ENCODE measurements around the gene CCDC126.

CCDC126 gene

GRCh38 chr7:23593706-23594105 is 3.5 kb upstream of the CCDC126 start:
- no peak for DNase-seq (ENCODE audit: extremely low read depth, low read depth)
- TF ChIP-seq, protein P1, sequence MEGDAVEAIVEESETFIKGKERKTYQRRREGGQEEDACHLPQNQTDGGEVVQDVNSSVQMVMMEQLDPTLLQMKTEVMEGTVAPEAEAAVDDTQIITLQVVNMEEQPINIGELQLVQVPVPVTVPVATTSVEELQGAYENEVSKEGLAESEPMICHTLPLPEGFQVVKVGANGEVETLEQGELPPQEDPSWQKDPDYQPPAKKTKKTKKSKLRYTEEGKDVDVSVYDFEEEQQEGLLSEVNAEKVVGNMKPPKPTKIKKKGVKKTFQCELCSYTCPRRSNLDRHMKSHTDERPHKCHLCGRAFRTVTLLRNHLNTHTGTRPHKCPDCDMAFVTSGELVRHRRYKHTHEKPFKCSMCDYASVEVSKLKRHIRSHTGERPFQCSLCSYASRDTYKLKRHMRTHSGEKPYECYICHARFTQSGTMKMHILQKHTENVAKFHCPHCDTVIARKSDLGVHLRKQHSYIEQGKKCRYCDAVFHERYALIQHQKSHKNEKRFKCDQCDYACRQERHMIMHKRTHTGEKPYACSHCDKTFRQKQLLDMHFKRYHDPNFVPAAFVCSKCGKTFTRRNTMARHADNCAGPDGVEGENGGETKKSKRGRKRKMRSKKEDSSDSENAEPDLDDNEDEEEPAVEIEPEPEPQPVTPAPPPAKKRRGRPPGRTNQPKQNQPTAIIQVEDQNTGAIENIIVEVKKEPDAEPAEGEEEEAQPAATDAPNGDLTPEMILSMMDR (IDR thresholded peaks at IDR 0.05; ENCODE audit: low read depth, low read length) = no peak

DNA sequence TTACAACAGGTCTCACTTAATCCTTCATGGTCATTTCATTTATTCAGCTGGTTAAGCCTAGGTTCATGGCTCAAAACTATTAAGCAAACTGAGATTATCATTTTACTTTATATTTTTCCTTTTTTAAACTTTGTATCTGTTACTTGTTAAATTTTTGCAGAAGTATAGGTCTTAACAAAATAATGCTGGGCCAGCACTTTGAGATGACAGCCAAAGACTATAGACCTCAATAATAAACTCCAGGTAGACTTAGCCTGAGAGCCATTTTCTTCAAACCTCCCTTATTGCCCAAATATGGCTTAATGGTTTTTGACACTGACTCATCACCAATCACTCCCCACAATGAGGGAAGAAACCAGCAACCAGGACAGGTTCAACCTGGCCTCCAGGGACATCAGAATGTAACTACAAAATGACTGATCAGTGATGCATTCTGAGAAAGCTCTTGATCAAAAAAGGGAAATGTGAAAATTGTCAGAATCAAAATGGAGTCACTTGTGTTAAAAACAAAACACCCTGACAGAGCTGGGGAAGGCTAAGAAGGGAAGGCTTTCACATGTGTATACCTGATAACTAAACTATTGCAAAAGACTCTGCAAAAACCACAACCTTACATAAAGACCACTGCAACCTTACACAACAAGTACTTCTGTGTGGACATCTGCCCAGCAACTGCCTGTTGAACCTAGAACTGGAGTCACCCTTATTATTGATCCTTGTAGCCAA is 2.1 kb upstream of the CCDC126 start:
- TF ChIP-seq, protein P1 (IDR thresholded peaks at IDR 0.05; ENCODE audit: low read depth, low read length) = no peak
- no peak for DNase-seq (ENCODE audit: extremely low read depth, low read depth)

DNA sequence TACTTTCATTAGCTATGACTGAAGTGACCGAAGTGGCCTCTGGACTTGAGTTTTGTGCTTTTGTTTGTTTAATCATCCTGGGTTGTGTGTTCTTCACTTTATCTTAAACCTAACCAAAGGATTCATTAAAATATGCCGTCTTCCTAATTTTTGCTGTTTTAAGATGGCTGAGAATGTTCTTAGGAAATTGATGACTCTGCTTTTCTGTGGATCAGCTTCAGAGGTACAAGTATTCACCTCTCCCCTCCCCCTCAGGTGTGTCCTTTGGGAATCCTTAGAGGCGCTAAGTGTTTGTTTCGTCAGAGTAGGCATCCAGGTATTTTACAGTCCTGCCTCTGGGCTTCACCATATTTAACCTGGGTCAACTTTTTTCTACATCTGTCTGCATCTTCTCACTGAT is 1.1 kb downstream of the CCDC126 start:
- TF ChIP-seq, protein P1 (IDR thresholded peaks at IDR 0.05; ENCODE audit: low read depth, low read length) = no peak
- no peak for DNase-seq (ENCODE audit: extremely low read depth, low read depth)

DNA sequence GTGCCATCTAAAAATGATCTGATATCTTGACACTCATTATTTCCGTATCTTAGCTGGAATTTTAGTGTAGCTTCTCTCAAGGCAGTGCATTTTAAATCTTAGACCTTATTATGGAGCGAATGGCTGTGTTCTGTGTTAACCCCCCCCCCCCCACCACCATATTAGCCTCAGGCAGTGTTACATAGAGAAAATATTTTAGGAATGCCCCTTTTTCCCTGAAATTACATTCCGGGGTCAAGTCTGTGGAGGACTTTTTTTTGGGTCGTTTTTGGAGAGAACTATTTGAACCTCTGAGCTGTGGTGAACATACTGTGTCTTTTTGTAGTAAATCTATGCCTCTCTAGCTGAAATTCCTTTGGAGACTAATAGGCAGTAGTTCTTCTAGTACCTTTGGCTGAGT is 3.1 kb downstream of the CCDC126 start:
- TF ChIP-seq, protein P1 (IDR thresholded peaks at IDR 0.05; ENCODE audit: low read depth, low read length) = no peak
- no peak for DNase-seq (ENCODE audit: extremely low read depth, low read depth)

GRCh38 chr7:23603632-23604295 is 6.6 kb downstream of the CCDC126 start:
- TF ChIP-seq, protein P1 (IDR thresholded peaks at IDR 0.05; ENCODE audit: low read depth, low read length) = no peak
- DNase-seq (ENCODE audit: extremely low read depth, low read depth) = no peak

GRCh38 chr7:23604296-23604640 is 7.1 kb downstream of the CCDC126 start:
- DNase-seq (ENCODE audit: extremely low read depth, low read depth) = no peak

DNA sequence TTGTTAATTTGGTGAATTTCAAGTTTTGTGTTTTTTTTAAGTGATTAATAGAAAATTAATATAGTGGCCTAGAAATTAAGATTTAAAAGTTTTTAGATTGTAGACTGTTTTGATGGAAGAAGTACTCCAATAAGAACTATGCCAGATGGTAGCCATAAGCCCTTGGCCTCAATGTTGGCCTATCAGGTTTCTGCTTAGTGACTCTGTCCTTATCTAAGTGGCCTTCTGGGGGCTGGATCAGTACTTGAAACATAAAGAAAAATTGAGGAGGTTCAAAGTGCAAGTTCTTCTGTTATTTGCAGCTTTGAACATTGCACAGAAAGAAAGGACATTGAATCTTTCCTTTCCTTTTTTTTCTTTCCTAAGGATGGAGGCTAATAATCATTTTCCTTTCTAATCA is 9.9 kb downstream of the CCDC126 start:
- no peak for DNase-seq (ENCODE audit: extremely low read depth, low read depth)
- TF ChIP-seq, protein P1 (IDR thresholded peaks at IDR 0.05; ENCODE audit: low read depth, low read length) = no peak

More at GRCh38 chr7:23604296-23604640, 7.1 kb downstream of the CCDC126 start:
- TF ChIP-seq, protein P1 (IDR thresholded peaks at IDR 0.05; ENCODE audit: low read depth, low read length) = no peak
